ENCODE data around the gene CD2AP.

DNA sequence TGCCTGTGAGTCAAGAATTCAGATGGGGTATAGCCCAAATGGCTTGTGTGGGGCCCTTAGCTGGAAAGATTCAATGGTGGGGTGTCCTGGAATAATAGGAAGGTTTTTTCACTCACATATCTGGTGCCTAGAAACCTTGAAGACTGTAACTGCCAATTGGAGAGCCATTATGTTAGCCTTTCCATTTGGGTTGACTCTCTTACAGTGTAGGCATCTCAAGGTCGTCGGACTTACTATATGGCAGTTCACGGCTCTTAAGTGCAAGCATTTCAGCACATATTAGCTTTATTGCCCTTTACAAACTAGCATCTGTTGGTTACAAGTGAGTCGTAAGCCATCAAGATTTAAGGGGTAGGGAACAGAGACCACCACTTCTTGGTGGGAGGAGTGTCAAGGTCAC lies 74.1 kb downstream of the CD2AP start:
- TF ChIP-seq, protein P1, sequence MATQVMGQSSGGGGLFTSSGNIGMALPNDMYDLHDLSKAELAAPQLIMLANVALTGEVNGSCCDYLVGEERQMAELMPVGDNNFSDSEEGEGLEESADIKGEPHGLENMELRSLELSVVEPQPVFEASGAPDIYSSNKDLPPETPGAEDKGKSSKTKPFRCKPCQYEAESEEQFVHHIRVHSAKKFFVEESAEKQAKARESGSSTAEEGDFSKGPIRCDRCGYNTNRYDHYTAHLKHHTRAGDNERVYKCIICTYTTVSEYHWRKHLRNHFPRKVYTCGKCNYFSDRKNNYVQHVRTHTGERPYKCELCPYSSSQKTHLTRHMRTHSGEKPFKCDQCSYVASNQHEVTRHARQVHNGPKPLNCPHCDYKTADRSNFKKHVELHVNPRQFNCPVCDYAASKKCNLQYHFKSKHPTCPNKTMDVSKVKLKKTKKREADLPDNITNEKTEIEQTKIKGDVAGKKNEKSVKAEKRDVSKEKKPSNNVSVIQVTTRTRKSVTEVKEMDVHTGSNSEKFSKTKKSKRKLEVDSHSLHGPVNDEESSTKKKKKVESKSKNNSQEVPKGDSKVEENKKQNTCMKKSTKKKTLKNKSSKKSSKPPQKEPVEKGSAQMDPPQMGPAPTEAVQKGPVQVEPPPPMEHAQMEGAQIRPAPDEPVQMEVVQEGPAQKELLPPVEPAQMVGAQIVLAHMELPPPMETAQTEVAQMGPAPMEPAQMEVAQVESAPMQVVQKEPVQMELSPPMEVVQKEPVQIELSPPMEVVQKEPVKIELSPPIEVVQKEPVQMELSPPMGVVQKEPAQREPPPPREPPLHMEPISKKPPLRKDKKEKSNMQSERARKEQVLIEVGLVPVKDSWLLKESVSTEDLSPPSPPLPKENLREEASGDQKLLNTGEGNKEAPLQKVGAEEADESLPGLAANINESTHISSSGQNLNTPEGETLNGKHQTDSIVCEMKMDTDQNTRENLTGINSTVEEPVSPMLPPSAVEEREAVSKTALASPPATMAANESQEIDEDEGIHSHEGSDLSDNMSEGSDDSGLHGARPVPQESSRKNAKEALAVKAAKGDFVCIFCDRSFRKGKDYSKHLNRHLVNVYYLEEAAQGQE (IDR thresholded peaks at IDR 0.05; ENCODE audit: insufficient read depth in 1 of 2, low read depth in 2 of 2, low read length in 1 of 2) = no peak
- TF ChIP-seq, protein P2, sequence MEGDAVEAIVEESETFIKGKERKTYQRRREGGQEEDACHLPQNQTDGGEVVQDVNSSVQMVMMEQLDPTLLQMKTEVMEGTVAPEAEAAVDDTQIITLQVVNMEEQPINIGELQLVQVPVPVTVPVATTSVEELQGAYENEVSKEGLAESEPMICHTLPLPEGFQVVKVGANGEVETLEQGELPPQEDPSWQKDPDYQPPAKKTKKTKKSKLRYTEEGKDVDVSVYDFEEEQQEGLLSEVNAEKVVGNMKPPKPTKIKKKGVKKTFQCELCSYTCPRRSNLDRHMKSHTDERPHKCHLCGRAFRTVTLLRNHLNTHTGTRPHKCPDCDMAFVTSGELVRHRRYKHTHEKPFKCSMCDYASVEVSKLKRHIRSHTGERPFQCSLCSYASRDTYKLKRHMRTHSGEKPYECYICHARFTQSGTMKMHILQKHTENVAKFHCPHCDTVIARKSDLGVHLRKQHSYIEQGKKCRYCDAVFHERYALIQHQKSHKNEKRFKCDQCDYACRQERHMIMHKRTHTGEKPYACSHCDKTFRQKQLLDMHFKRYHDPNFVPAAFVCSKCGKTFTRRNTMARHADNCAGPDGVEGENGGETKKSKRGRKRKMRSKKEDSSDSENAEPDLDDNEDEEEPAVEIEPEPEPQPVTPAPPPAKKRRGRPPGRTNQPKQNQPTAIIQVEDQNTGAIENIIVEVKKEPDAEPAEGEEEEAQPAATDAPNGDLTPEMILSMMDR (IDR thresholded peaks at IDR 0.05) = no peak
- TF ChIP-seq POLR2AphosphoS5 (IDR thresholded peaks at IDR 0.05; ENCODE audit: low read depth, low read length) (no peak), SIN3A (IDR thresholded peaks at IDR 0.05; ENCODE audit: borderline replicate concordance, insufficient read depth, low read depth, low read length) (no peak), TCF7L2 (IDR thresholded peaks at IDR 0.05; ENCODE audit: low read depth, low read length) (no peak)

Measured in Panc1 (cell line).